Measurements from ENCODE around the gene LIN28B.

DNA sequence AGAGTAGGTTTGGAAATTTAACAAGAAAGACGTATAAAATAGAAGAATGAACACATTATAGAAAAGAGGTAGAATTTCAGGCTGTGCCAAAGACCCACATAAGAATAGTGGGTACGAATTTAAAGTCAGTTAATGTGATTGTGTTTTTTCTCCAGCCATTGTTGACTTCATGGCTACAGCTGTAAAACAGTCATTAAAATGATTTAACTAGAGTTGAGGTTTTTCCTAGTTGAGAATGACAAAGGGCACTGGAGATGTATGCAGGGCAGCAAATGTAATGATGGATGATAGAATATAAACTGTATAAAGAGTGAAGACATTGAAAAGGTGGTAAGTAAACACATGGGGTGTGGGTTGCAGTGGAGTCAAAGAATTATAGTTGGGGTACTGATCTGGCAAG, 72.7 kb downstream of the LIN28B start:
- TF ChIP-seq, protein P1, sequence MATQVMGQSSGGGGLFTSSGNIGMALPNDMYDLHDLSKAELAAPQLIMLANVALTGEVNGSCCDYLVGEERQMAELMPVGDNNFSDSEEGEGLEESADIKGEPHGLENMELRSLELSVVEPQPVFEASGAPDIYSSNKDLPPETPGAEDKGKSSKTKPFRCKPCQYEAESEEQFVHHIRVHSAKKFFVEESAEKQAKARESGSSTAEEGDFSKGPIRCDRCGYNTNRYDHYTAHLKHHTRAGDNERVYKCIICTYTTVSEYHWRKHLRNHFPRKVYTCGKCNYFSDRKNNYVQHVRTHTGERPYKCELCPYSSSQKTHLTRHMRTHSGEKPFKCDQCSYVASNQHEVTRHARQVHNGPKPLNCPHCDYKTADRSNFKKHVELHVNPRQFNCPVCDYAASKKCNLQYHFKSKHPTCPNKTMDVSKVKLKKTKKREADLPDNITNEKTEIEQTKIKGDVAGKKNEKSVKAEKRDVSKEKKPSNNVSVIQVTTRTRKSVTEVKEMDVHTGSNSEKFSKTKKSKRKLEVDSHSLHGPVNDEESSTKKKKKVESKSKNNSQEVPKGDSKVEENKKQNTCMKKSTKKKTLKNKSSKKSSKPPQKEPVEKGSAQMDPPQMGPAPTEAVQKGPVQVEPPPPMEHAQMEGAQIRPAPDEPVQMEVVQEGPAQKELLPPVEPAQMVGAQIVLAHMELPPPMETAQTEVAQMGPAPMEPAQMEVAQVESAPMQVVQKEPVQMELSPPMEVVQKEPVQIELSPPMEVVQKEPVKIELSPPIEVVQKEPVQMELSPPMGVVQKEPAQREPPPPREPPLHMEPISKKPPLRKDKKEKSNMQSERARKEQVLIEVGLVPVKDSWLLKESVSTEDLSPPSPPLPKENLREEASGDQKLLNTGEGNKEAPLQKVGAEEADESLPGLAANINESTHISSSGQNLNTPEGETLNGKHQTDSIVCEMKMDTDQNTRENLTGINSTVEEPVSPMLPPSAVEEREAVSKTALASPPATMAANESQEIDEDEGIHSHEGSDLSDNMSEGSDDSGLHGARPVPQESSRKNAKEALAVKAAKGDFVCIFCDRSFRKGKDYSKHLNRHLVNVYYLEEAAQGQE (tag by site-specific recombination; IDR thresholded peaks at IDR 0.05) = no peak
- TF ChIP-seq, protein P2, sequence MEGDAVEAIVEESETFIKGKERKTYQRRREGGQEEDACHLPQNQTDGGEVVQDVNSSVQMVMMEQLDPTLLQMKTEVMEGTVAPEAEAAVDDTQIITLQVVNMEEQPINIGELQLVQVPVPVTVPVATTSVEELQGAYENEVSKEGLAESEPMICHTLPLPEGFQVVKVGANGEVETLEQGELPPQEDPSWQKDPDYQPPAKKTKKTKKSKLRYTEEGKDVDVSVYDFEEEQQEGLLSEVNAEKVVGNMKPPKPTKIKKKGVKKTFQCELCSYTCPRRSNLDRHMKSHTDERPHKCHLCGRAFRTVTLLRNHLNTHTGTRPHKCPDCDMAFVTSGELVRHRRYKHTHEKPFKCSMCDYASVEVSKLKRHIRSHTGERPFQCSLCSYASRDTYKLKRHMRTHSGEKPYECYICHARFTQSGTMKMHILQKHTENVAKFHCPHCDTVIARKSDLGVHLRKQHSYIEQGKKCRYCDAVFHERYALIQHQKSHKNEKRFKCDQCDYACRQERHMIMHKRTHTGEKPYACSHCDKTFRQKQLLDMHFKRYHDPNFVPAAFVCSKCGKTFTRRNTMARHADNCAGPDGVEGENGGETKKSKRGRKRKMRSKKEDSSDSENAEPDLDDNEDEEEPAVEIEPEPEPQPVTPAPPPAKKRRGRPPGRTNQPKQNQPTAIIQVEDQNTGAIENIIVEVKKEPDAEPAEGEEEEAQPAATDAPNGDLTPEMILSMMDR (tag by site-specific recombination; IDR thresholded peaks at IDR 0.05) = no peak
- TF ChIP-seq HOXD13 (CRISPR knock-in tag; IDR thresholded peaks at IDR 0.05; ENCODE audit: borderline replicate concordance) (no peak), ZNF24 (tag by site-specific recombination; IDR thresholded peaks at IDR 0.05) (no peak), ZNF335 (tag by site-specific recombination; conservative IDR thresholded peaks at IDR 0.05) (no peak), ZNF248 (tag by site-specific recombination; IDR thresholded peaks at IDR 0.05) (no peak), ZNF548 (tag by site-specific recombination; IDR thresholded peaks at IDR 0.05) (no peak), ZNF843 (tag by site-specific recombination; IDR thresholded peaks at IDR 0.05) (0 out of 2 replicates have a peak, but pooled peaks have one; percentile 23), ZNF558 (tag by site-specific recombination; IDR thresholded peaks at IDR 0.05) (no peak), SP2 (tag by site-specific recombination; IDR thresholded peaks at IDR 0.05) (no peak), TRIM28 (IDR thresholded peaks at IDR 0.05; ENCODE audit: borderline replicate concordance, low read length) (no peak)
- TF ChIP-seq, protein P3, sequence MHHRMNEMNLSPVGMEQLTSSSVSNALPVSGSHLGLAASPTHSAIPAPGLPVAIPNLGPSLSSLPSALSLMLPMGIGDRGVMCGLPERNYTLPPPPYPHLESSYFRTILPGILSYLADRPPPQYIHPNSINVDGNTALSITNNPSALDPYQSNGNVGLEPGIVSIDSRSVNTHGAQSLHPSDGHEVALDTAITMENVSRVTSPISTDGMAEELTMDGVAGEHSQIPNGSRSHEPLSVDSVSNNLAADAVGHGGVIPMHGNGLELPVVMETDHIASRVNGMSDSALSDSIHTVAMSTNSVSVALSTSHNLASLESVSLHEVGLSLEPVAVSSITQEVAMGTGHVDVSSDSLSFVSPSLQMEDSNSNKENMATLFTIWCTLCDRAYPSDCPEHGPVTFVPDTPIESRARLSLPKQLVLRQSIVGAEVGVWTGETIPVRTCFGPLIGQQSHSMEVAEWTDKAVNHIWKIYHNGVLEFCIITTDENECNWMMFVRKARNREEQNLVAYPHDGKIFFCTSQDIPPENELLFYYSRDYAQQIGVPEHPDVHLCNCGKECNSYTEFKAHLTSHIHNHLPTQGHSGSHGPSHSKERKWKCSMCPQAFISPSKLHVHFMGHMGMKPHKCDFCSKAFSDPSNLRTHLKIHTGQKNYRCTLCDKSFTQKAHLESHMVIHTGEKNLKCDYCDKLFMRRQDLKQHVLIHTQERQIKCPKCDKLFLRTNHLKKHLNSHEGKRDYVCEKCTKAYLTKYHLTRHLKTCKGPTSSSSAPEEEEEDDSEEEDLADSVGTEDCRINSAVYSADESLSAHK (tag by site-specific recombination; IDR thresholded peaks at IDR 0.05) = no peak
- TF ChIP-seq, protein P4, sequence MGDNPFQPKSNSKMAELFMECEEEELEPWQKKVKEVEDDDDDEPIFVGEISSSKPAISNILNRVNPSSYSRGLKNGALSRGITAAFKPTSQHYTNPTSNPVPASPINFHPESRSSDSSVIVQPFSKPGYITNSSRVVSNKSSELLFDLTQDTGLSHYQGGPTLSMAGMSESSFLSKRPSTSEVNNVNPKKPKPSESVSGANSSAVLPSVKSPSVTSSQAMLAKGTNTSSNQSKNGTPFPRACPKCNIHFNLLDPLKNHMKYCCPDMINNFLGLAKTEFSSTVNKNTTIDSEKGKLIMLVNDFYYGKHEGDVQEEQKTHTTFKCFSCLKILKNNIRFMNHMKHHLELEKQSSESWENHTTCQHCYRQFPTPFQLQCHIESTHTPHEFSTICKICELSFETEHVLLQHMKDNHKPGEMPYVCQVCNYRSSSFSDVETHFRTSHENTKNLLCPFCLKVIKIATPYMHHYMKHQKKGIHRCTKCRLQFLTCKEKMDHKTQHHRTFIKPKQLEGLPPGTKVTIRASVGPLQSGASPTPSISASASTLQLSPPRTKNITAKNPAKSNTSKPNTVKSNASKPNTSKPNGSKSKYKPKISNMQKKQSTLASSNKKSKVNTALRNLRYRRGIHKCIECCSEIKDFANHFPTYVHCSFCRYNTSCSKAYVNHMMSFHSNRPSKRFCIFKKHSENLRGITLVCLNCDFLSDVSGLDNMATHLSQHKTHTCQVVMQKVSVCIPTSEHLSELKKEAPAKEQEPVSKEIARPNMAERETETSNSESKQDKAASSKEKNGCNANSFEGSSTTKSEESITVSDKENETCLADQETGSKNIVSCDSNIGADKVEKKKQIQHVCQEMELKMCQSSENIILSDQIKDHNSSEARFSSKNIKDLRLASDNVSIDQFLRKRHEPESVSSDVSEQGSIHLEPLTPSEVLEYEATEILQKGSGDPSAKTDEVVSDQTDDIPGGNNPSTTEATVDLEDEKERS (tag by site-specific recombination; IDR thresholded peaks at IDR 0.05) = no peak

Measured in HEK293 (cell line).